Suprapubic skin (tissue), 3 donors: ENCODE data around the gene NFILZ.

Experiments
- EP300 ChIP-seq: sonication (generic); formaldehyde crosslinking; IDR thresholded peaks from one replicate; pipeline ENCODE4 v1.6.1; 2017; ENCODE audit warnings: antibody characterized with exemption
- POLR2A ChIP-seq, 2 donors: fragments of 450-650 bp; IDR thresholded peaks; one replicate each; pipeline ENCODE4 v1.6.1; 2017; ENCODE audit warnings: antibody characterized with exemption in 2 of 2, mild to moderate bottlenecking in 2 of 2, moderate library complexity in 2 of 2
- TF ChIP-seq, protein P1 (sequence below), 2 donors: fragments of 200-600 bp in 1 of 2; fragments of 450-650 bp in 1 of 2; sonication (generic) in 1 of 2; IDR thresholded peaks; one replicate each; pipeline ENCODE4 v1.5.1; 2016 to 2019; ENCODE audit warnings: antibody characterized with exemption in 2 of 2, mild to moderate bottlenecking in 1 of 2, moderate library complexity in 1 of 2

DNA sequence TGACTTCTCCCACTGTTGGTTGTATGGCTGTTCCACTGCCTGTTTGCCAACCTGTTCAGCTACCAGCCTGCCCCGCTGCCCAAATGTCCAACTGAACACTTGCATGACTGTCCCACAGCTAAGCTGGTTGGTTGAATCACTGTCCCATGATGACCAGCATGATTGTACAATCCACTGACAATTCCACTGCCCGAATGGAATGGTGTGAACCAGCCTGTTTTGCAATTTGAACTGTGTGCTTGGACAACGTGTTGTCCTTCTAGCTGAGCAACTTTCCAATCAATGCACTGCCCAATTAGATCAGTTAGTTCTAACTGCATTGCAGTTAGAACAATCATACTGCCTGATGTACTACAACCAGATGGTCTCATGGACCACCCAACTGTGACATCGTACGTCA is 28.6 kb upstream of the NFILZ start:
- TF ChIP-seq POLR2A (IDR thresholded peaks at IDR 0.05) (no peak), EP300 (no peak)
- TF ChIP-seq, protein P1, sequence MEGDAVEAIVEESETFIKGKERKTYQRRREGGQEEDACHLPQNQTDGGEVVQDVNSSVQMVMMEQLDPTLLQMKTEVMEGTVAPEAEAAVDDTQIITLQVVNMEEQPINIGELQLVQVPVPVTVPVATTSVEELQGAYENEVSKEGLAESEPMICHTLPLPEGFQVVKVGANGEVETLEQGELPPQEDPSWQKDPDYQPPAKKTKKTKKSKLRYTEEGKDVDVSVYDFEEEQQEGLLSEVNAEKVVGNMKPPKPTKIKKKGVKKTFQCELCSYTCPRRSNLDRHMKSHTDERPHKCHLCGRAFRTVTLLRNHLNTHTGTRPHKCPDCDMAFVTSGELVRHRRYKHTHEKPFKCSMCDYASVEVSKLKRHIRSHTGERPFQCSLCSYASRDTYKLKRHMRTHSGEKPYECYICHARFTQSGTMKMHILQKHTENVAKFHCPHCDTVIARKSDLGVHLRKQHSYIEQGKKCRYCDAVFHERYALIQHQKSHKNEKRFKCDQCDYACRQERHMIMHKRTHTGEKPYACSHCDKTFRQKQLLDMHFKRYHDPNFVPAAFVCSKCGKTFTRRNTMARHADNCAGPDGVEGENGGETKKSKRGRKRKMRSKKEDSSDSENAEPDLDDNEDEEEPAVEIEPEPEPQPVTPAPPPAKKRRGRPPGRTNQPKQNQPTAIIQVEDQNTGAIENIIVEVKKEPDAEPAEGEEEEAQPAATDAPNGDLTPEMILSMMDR (IDR thresholded peaks at IDR 0.05): no peak
